Lung (tissue), 12 donors: Measurements from ENCODE around the gene TMEM108. TPM values are rescaled to one million over a fixed set of nuclear protein-coding genes. Genes with fewer than 3 reads are reported as not detected.

ENCODE experiments used
- ATAC-seq: fragments of 200-7000 bp; cut with Tn5 transposase; one replicate; pipeline ENCODE4 v1.9.1; 2020; ENCODE audit warnings: moderate number of reproducible peaks; ENCODE audit not compliant: insufficient read depth, low FRiP score
- DNase-seq, 3 donors: peaks; one replicate each; pipeline ENCODE4 v3.0.0-alpha.2; 2013 to 2017
- H3K27ac ChIP-seq, 2 donors: one replicate each; pipeline ENCODE4 v1.5.1; 2013; ENCODE audit warnings: mild to moderate bottlenecking in 2 of 2, moderate library complexity in 2 of 2, control low read depth in 1 of 2, inconsistent platforms in 1 of 2, low read depth in 1 of 2, low read length in 1 of 2
- H3K27me3 ChIP-seq, 3 donors: one replicate each; pipeline ENCODE4 v1.5.1; 2013; ENCODE audit warnings: low read length in 2 of 3; ENCODE audit not compliant: control insufficient read depth in 3 of 3, insufficient read depth in 3 of 3
- H3K36me3 ChIP-seq, 4 donors: one replicate each; pipeline ENCODE4 v1.5.1; 2013; ENCODE audit warnings: low read length in 4 of 4, mild to moderate bottlenecking in 1 of 4, moderate library complexity in 1 of 4; ENCODE audit not compliant: control insufficient read depth in 4 of 4, insufficient read depth in 4 of 4
- H3K4me1 ChIP-seq, 5 donors: one replicate each; pipeline ENCODE4 v1.5.1; 2013; ENCODE audit warnings: low read length in 5 of 5, mild to moderate bottlenecking in 2 of 5, moderate library complexity in 1 of 5; ENCODE audit not compliant: control insufficient read depth in 5 of 5, insufficient read depth in 5 of 5
- H3K4me3 ChIP-seq: one replicate; pipeline ENCODE4 v1.5.1; 2013; ENCODE audit warnings: mild to moderate bottlenecking, control low read depth, moderate library complexity
- H3K9ac ChIP-seq, 2 donors: one replicate each; pipeline ENCODE4 v1.5.1; 2013; ENCODE audit warnings: low read length in 2 of 2, control low read depth in 1 of 2; ENCODE audit not compliant: insufficient read depth in 1 of 2
- H3K9me3 ChIP-seq, 4 donors: one replicate each; pipeline ENCODE4 v1.5.1; 2013; ENCODE audit warnings: low read length in 3 of 4, mild to moderate bottlenecking in 1 of 4, moderate library complexity in 1 of 4; ENCODE audit not compliant: control insufficient read depth in 4 of 4, insufficient read depth in 3 of 4
- CTCF ChIP-seq: IDR thresholded peaks from 2 replicates; pipeline ENCODE4 v1.5.1; 2012; ENCODE audit warnings: mild to moderate bottlenecking; ENCODE audit errors: control extremely low read depth, extremely low read depth
- WGBS, 2 donors: extraction: QIAGEN DNeasy Blood & Tissue Kit; methylation state at CpG; one replicate each; pipeline ENCODE4 v1.1.7; 2013; 5-methylcytosine and 5-hydroxymethylcytosine counted together
- polyA plus RNA-seq, 2 donors: library from polyadenylated mRNA; stranded (reverse); fragments of 200-250 nt; gene quantifications; one replicate each; pipeline ENCODE4 v1.2.1, GENCODE V29; 2013
- total RNA-seq, 2 donors: library from RNA; depleted of rRNA in 1 of 2; stranded (reverse); fragments of >200 nt in 1 of 2; gene quantifications; one replicate each; pipeline ENCODE4 v1.2.1, GENCODE V29; 2014 to 2021
- donor health status: control.
- donor health status: control.
- donor health status: Bipolar disorder and iron deficiency.
- donor health status: healthy.
- donor health status: DM: yes; HTN: yes; CAD: no.

TMEM108 gene
- total and polyA plus RNA-seq, 4 donors, result 3.0 to 16.9 (median 7.6) TPM

- peaks cover 0 to 2% (median 0%) of the 10 kb centered on the region in 4 donors for H3K9me3 ChIP-seq
- DNase-seq, result peak; percentile 21 to 84 (median 66)
- no peaks in the 10 kb centered on the region for H3K36me3 ChIP-seq
- no peak overlapping the region for H3K9ac ChIP-seq
- H3K27ac ChIP-seq, result no peak overlapping the region
- WGBS, 2 donors, result 40 to 44% methylated on average over 3 of the region's 3 CpGs
- H3K4me1 ChIP-seq, result peaks cover 0 to 23% (median 8%) of the 10 kb centered on the region in 5 donors
- no peak for ATAC-seq
- no peaks in the 10 kb centered on the region for H3K27me3 ChIP-seq
- TF ChIP-seq CTCF, result no peak
- H3K4me3 ChIP-seq, result no peak overlapping the region
These were observed 58.9 kb downstream of the TMEM108 start for GRCh38 chr3:133096900-133097613.

GRCh38 chr3:133103706-133104105 is 65.5 kb downstream of the TMEM108 start:
- Histone ChIP-seq H3K4me1 (peaks cover 0 to 38% (median 17%) of the 10 kb centered on the region in 5 donors), H3K9ac (no peak overlapping the region), H3K27me3 (no peaks in the 10 kb centered on the region), H3K4me3 (no peak overlapping the region), H3K36me3 (no peaks in the 10 kb centered on the region), H3K27ac (no peak overlapping the region), H3K9me3 (peaks cover 0 to 2% (median 0%) of the 10 kb centered on the region in 4 donors)
- DNase-seq (no peak), ATAC-seq (no peak)
- TF ChIP-seq CTCF, result no peak

GRCh38 chr3:133106169-133106568 is 68.0 kb downstream of the TMEM108 start:
- H3K27me3 ChIP-seq, result no peaks in the 10 kb centered on the region
- DNase-seq (peak; percentile 78 to 97 (median 97)), ATAC-seq (no peak)
- H3K27ac ChIP-seq, result no peak overlapping the region
- no peaks in the 10 kb centered on the region for H3K9me3 ChIP-seq
- peaks cover 0 to 48% (median 17%) of the 10 kb centered on the region in 5 donors for H3K4me1 ChIP-seq
- no peak overlapping the region for H3K4me3 ChIP-seq
- TF ChIP-seq CTCF, result no peak
- H3K9ac ChIP-seq, result no peak overlapping the region
- no peaks in the 10 kb centered on the region for H3K36me3 ChIP-seq
- WGBS, 2 donors, result 84 to 97% methylated on average over 1 of the region's 1 CpG
